GM21529 (cell line): ENCODE measurements around the gene EXOC3.
"Not testable (repeated sequence)": the region's sequence is repeated elsewhere in the genome, so short reads cannot be mapped to it uniquely, and the experiment has no call there.

Experiments used
- ATAC-seq: cut with Tn5 transposase; IDR thresholded peaks from one replicate; pipeline ENCODE4 v1.9.1; 2021; ENCODE audit not compliant: unreplicated experiment

Gene EXOC3

GRCh38 chr5:499233-500209, 56.5 kb downstream of the EXOC3 start:
- ATAC-seq: no peak

- ATAC-seq: no peak
Observed at GRCh38 chr5:500491-500890, 57.5 kb downstream of the EXOC3 start.

GRCh38 chr5:501105-501830, 58.3 kb downstream of the EXOC3 start:
- no peak for ATAC-seq

- no peak for ATAC-seq
Observed at GRCh38 chr5:501831-502184, 58.8 kb downstream of the EXOC3 start.

- no peak for ATAC-seq
Observed at GRCh38 chr5:502325-503079, 59.5 kb downstream of the EXOC3 start.

- ATAC-seq: no peak
Observed at GRCh38 chr5:504326-505154, 61.6 kb downstream of the EXOC3 start.

GRCh38 chr5:505951-506525, 63.1 kb downstream of the EXOC3 start:
- no peak for ATAC-seq

GRCh38 chr5:507986-508575, 65.1 kb downstream of the EXOC3 start:
- not testable (repeated sequence) for ATAC-seq

GRCh38 chr5:509611-510185, 66.7 kb downstream of the EXOC3 start:
- no peak for ATAC-seq

GRCh38 chr5:510521-510920, 67.5 kb downstream of the EXOC3 start:
- no peak for ATAC-seq

- no peak for ATAC-seq
Observed at GRCh38 chr5:511476-511875, 68.5 kb downstream of the EXOC3 start.

GRCh38 chr5:513216-514100, 70.5 kb downstream of the EXOC3 start:
- ATAC-seq: no peak

GRCh38 chr5:514101-514485, 71.1 kb downstream of the EXOC3 start:
- ATAC-seq: no peak

GRCh38 chr5:514673-515072, 71.7 kb downstream of the EXOC3 start:
- no peak for ATAC-seq

- ATAC-seq: no peak
Observed at GRCh38 chr5:515273-515836, 72.4 kb downstream of the EXOC3 start.

- no peak for ATAC-seq
Observed at GRCh38 chr5:516338-516925, 73.5 kb downstream of the EXOC3 start.
